Activated naive CD4-positive, alpha-beta T cell treated with anti-CD3 and anti-CD28 coated beads, Interleukin-2, amount 50 U/mL, for 24 hours (primary cell): Measurements from ENCODE around the gene UPK2.

Experiments used
- H3K27ac Mint-ChIP-seq: one replicate; pipeline ENCODE4 v1.8.0; 2021; ENCODE audit warnings: mild to moderate bottlenecking, mixed read lengths
- H3K27me3 Mint-ChIP-seq: one replicate; pipeline ENCODE4 v1.8.0; 2021; ENCODE audit warnings: mixed read lengths
- H3K36me3 Mint-ChIP-seq: one replicate; pipeline ENCODE4 v1.8.0; 2021; ENCODE audit warnings: mixed read lengths
- H3K4me1 Mint-ChIP-seq: one replicate; pipeline ENCODE4 v1.8.0; 2021; ENCODE audit warnings: mixed read lengths
- H3K4me3 Mint-ChIP-seq: one replicate; pipeline ENCODE4 v1.8.0; 2021; ENCODE audit warnings: mild to moderate bottlenecking, mixed read lengths
- H3K9me3 Mint-ChIP-seq: one replicate; pipeline ENCODE4 v1.8.0; 2021; ENCODE audit warnings: mixed read lengths

The UPK2 gene

GRCh38 chr11:118924591-118925585, 31.2 kb upstream of the UPK2 start:
- Mint-ChIP-seq H3K27ac (peak overlapping the region; percentile 93), H3K9me3 (no peaks in the 10 kb centered on the region), H3K4me3 (peak overlapping the region; percentile 93), H3K4me1 (peaks cover 57% of the 10 kb centered on the region), H3K36me3 (no peaks in the 10 kb centered on the region), H3K27me3 (no peaks in the 10 kb centered on the region)

DNA sequence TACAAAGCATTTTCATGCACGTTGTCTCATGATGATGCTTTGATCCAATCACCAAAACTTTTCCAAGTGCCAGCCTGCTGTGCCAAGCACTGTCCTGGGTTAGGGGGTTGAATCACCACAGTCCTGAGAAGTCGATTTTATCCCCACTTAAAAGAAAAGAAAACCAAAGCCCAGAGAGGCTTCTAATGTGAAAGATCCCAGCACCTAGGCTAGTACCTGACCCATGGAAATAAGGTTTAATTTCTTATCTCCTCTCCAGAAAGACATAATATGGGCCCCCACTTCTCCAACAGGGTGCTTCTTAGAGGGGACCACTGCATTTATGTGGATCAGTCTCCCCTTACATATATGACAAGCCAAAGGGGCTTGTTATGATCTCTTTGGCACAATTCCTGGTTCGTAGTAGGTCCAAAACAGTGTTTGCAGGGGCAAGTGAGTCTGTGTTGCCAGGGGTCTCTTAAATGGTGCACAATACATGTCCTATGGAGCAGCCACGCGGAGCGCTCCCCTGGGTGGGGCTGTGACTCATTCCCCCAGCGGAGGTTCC, 28.5 kb upstream of the UPK2 start:
- H3K4me1 Mint-ChIP-seq, result peaks cover 60% of the 10 kb centered on the region
- H3K9me3 Mint-ChIP-seq, result no peaks in the 10 kb centered on the region
- H3K27ac Mint-ChIP-seq, result peak overlapping the region; percentile 97
- no peaks in the 10 kb centered on the region for H3K27me3 Mint-ChIP-seq
- no peaks in the 10 kb centered on the region for H3K36me3 Mint-ChIP-seq
- H3K4me3 Mint-ChIP-seq, result peak overlapping the region; percentile 93

DNA sequence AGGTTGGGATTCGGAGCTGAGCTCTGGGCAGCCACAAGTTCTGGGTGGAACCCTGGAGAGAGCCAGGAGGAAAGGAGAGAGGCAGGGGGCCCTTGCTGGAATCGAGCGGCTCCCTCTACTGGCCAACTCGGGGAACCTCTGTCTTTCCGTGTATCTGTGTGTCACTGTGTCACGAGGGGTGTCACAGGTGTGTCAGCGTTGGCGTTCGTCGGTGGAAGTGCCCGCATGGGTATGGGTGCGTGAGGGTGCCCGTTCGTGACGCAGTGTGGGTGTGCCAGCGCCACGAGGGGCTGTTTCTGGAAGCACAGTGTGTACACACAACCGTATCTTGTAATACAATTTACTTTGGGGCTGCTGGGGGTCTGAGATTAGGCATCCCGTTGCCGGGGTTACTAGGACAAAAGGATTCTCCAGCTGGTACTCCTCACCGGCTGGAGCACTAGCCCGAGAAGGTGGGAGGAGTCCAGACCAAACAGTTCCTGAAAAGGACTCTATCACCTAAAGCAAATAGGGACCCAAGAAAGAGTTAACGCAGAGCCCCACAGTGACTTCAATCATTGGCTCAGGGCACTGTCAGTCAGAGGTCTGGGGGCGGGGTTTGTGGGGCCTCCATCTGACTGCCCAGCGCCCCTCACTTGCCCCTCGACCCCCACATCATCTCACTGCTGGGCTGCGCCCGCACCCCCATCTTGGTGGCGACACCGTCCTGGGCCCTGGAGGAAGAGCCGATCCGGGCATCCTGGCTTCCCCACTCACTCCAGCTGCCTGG, 27.8 kb upstream of the UPK2 start:
- peak overlapping the region; percentile 97 for H3K27ac Mint-ChIP-seq
- no peaks in the 10 kb centered on the region for H3K9me3 Mint-ChIP-seq
- peak overlapping the region; percentile 93 for H3K4me3 Mint-ChIP-seq
- H3K36me3 Mint-ChIP-seq, result no peaks in the 10 kb centered on the region
- peaks cover 62% of the 10 kb centered on the region for H3K4me1 Mint-ChIP-seq
- no peaks in the 10 kb centered on the region for H3K27me3 Mint-ChIP-seq

DNA sequence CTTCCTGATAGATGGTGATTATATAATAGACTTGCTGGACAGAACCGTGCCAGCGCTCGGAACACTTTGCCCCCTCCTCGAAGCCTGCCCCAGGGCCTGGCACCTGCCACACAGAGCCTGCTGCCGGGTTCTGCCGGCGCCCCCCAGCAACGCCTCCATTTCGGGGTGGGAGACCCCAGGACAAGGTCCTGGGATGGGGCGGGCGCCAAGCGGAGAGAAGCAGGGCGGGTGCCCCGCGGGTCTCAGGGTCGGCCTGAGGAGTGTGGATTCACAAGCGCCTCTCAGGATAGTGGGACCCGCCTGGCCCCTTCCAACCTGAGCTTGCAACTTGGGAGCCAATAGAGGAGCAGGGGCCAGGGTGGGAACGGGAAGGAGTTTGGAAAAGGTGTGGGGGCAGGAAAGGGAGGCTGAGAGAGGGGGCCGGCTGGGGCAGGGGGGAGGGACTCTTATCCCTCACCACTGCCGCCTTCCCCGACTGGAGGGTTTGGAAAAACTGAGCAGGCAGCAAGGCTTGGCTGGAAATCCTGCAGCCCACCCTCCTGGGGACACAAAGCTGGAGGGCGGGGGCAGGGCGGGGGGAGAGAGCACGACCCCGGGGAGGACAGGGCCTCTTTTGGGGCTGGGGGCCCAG, 27.1 kb upstream of the UPK2 start:
- Mint-ChIP-seq H3K36me3 (no peaks in the 10 kb centered on the region), H3K4me1 (peaks cover 61% of the 10 kb centered on the region), H3K4me3 (peak overlapping the region; percentile 93), H3K9me3 (no peaks in the 10 kb centered on the region), H3K27ac (peak overlapping the region; percentile 97), H3K27me3 (no peaks in the 10 kb centered on the region)

DNA sequence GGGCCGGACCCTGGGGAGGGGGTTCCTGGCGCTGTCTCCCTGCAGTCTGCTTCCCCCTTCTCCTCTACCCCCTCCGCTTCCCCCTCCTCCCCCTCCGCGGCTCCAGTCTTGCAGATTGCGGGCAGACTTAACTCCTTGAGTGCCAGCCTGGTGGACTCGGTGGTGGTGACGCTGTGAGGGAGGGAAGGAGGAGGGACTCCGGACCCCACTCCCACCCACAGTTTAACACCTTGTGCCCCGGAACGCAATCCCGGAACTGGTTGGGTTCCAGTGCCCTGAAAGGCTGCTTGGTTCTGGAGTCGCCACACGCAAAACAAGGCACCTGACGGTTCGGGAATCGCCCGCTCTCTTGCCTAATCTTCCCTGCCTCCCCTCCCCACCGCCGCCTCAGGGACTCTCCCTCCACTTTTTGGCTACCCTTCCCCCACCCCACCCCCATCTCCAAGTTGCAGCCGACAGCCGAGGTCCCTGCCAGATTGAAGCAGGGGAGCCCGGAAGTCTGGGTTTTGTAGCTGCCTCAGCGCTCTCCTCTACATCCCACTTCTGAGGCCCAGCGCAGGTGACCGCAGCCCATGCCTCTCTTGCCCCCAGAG, 26.5 kb upstream of the UPK2 start:
- Mint-ChIP-seq H3K27me3 (no peaks in the 10 kb centered on the region), H3K36me3 (no peaks in the 10 kb centered on the region), H3K4me3 (peak overlapping the region; percentile 90), H3K9me3 (no peaks in the 10 kb centered on the region), H3K4me1 (peaks cover 55% of the 10 kb centered on the region), H3K27ac (peak overlapping the region; percentile 94)

DNA sequence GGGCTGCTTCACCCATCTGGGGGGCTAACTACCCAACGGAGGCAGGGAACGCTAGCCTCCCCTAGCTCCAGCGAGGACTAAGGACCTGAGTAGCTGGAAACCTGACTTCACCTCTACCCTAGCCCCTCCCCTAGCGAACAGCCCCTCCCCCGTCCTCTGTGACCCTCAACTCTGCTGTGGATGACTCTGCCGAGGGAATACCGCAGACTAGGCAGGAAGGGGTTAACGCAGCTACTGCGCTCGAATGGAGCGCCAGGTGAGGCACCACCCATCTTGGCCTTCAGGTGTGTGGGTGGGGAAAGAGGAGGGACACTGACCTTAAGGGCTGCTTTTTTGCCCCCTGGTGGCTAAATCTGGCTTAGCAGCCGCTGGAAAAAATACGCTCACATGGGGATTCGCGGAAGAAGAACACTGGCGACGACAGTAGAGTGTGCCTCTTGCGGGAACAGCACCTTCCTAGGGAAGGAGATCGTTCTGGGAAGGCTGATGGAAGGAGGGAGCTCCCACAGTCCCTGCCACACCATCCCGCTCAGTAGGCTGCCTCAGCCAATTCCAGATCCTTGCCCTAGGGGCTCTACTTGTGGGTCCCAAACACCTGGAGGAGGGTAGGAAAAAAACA, 25.9 kb upstream of the UPK2 start:
- Mint-ChIP-seq H3K4me3 (peak overlapping the region; percentile 90), H3K36me3 (no peaks in the 10 kb centered on the region), H3K27ac (peak overlapping the region; percentile 94), H3K4me1 (peaks cover 54% of the 10 kb centered on the region), H3K27me3 (no peaks in the 10 kb centered on the region), H3K9me3 (no peaks in the 10 kb centered on the region)

- H3K27ac Mint-ChIP-seq, result peak overlapping the region; percentile 14
Observed at GRCh38 chr11:118931571-118931970, 24.5 kb upstream of the UPK2 start.

DNA sequence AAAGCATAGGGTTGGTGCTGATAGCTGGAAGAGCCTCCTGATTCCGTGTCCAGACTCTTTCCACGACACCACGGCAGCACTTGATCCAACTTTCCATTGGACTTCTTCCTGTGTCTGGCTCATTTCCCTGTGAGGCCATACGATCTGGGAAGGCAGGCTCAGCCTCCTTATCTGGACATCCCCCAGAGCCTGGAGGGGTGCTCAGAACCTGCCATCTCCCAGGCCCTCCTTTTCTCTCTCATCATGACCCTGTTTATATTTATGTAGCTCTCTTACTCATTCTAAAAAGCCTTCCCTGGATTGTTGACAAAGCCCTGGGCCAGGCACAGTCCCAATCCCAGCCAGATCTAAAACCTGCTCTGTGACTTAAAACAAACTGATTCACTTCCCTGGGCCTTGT, 22.6 kb upstream of the UPK2 start:
- H3K36me3 Mint-ChIP-seq, result no peaks in the 10 kb centered on the region
- no peaks in the 10 kb centered on the region for H3K27me3 Mint-ChIP-seq
- H3K4me1 Mint-ChIP-seq, result peaks cover 41% of the 10 kb centered on the region
- H3K4me3 Mint-ChIP-seq, result no peak overlapping the region
- peak overlapping the region; percentile 47 for H3K27ac Mint-ChIP-seq
- no peaks in the 10 kb centered on the region for H3K9me3 Mint-ChIP-seq

More at GRCh38 chr11:118931571-118931970, 24.5 kb upstream of the UPK2 start:
- H3K4me3 Mint-ChIP-seq, result no peak overlapping the region
- peaks cover 49% of the 10 kb centered on the region for H3K4me1 Mint-ChIP-seq
- H3K36me3 Mint-ChIP-seq, result no peaks in the 10 kb centered on the region
- H3K27me3 Mint-ChIP-seq, result no peaks in the 10 kb centered on the region
- H3K9me3 Mint-ChIP-seq, result no peaks in the 10 kb centered on the region

DNA sequence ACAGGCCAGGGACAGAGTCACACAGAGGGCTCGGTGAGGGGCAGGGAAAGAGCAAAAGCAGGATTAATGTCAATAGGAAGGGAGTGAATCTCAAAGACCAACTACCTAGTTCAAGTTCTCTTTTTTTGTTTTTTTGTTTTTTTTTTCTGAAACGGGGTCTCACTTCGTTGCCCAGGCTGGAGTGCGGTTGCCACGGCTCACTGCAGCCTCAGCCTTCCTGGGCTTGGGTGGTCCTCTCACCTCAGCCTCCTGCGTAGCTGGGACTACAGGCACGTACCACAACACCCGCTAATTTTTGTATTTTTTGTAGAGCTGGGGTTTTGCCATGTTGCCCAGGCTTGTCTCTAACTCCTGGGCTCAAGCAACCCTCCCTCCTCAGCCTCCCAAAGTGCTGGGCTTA, 20.7 kb upstream of the UPK2 start:
- Mint-ChIP-seq H3K27ac (no peak overlapping the region), H3K4me1 (peaks cover 55% of the 10 kb centered on the region), H3K4me3 (no peak overlapping the region), H3K9me3 (no peaks in the 10 kb centered on the region), H3K36me3 (no peaks in the 10 kb centered on the region), H3K27me3 (no peaks in the 10 kb centered on the region)

DNA sequence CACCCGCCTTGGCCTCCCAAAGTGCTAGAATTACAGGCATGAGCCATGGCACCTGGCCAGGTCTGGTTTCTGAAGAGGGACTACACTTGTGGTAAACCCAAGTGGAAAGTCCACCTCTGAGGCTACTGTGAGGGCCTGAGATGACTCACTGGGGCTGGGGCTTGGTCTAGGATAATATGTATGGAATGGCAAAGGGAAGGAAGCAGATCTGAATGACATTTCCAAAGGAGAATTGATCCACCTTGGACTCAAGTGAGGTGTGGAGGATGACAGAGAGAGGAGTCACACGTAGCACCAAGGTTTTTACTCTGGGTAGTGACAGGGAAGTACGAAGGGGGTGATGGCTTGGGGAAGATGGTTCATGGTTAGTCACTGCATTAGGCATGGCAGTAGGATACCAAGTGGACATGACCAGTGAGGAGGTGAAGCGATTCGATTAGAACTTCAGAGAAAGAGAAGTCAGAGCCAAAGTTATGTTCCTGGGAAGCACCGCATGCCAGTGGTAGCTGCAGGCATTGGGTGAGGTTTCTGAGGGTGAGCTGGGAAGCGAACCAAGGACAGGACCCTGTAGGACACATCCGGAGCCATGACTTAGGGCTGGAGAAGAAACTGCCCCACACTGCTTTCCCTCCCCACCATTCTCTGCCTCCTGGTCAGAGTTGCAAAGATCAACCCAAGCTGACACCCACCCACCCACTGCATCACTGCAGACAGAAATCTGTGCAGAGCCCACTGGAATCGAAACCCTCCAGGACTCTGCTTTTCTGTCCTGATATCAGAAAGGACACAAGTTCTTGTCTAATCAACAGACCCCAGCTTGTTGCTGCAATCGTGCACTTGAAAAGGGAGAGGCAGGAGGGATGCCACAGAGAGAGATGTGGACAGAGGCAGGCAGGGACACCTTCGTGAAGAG, 17.4 kb upstream of the UPK2 start:
- Mint-ChIP-seq H3K27ac (peak overlapping the region; percentile 86), H3K27me3 (no peaks in the 10 kb centered on the region), H3K4me3 (no peak overlapping the region), H3K36me3 (no peaks in the 10 kb centered on the region), H3K9me3 (no peaks in the 10 kb centered on the region), H3K4me1 (peaks cover 51% of the 10 kb centered on the region)

GRCh38 chr11:118939404-118939915, 16.6 kb upstream of the UPK2 start:
- H3K27me3 Mint-ChIP-seq, result no peaks in the 10 kb centered on the region
- no peaks in the 10 kb centered on the region for H3K36me3 Mint-ChIP-seq
- H3K27ac Mint-ChIP-seq, result peak overlapping the region; percentile 86
- peaks cover 51% of the 10 kb centered on the region for H3K4me1 Mint-ChIP-seq
- no peaks in the 10 kb centered on the region for H3K9me3 Mint-ChIP-seq
- no peak overlapping the region for H3K4me3 Mint-ChIP-seq

GRCh38 chr11:118939953-118940598, 16.0 kb upstream of the UPK2 start:
- H3K27me3 Mint-ChIP-seq, result no peaks in the 10 kb centered on the region
- no peaks in the 10 kb centered on the region for H3K9me3 Mint-ChIP-seq
- H3K27ac Mint-ChIP-seq, result peak overlapping the region; percentile 39
- H3K4me1 Mint-ChIP-seq, result peaks cover 53% of the 10 kb centered on the region
- no peaks in the 10 kb centered on the region for H3K36me3 Mint-ChIP-seq
- H3K4me3 Mint-ChIP-seq, result peak overlapping the region; percentile 58

GRCh38 chr11:118947091-118947490, 9.0 kb upstream of the UPK2 start:
- Mint-ChIP-seq H3K36me3 (no peaks in the 10 kb centered on the region), H3K4me3 (no peak overlapping the region), H3K27ac (no peak overlapping the region), H3K9me3 (no peaks in the 10 kb centered on the region), H3K27me3 (no peaks in the 10 kb centered on the region), H3K4me1 (peaks cover 19% of the 10 kb centered on the region)
